Liver (tissue), 9 donors: ENCODE measurements around the gene APOBEC3B. TPM values are rescaled to one million over a fixed set of nuclear protein-coding genes. Genes with fewer than 3 reads are reported as not detected.

ENCODE experiments used
- DNase-seq: peaks from one replicate; pipeline ENCODE4 v3.0.0-alpha.2; 2017; ENCODE audit warnings: low spot score
- H3K27ac ChIP-seq, 2 donors: one replicate each; pipeline ENCODE4 v1.7.0; 2013; ENCODE audit warnings: inconsistent platforms in 2 of 2, low read length in 2 of 2, control low read depth in 1 of 2, low read depth in 1 of 2, mild to moderate bottlenecking in 1 of 2
- H3K27me3 ChIP-seq, 4 donors: one replicate each; pipeline versions ENCODE4 v1.6.1 to v1.7.0; 2013; ENCODE audit warnings: low read length in 3 of 4, inconsistent platforms in 1 of 4, mild to moderate bottlenecking in 1 of 4, moderate library complexity in 1 of 4; ENCODE audit not compliant: control insufficient read depth in 4 of 4, insufficient read depth in 4 of 4
- H3K36me3 ChIP-seq, 4 donors: one replicate each; pipeline versions ENCODE4 v1.6.1 to v1.7.0; 2013; ENCODE audit warnings: low read length in 3 of 4, mild to moderate bottlenecking in 3 of 4, low read depth in 1 of 4, moderate library complexity in 1 of 4; ENCODE audit not compliant: control insufficient read depth in 4 of 4, insufficient read depth in 3 of 4
- H3K4me1 ChIP-seq, 4 donors: one replicate each; pipeline versions ENCODE4 v1.6.1 to v1.7.0; 2013; ENCODE audit warnings: low read length in 3 of 4, mild to moderate bottlenecking in 3 of 4, moderate library complexity in 1 of 4; ENCODE audit not compliant: control insufficient read depth in 4 of 4, insufficient read depth in 4 of 4
- H3K4me3 ChIP-seq, 3 donors: one replicate each; pipeline versions ENCODE4 v1.6.1 to v1.7.0; 2013; ENCODE audit warnings: low read length in 3 of 3, control low read depth in 1 of 3, low read depth in 1 of 3, mild to moderate bottlenecking in 1 of 3
- H3K9ac ChIP-seq, 2 donors: one replicate each; pipeline ENCODE4 v1.7.0; 2013; ENCODE audit warnings: low read length in 2 of 2, mild to moderate bottlenecking in 2 of 2, moderate library complexity in 2 of 2, control low read depth in 1 of 2, low read depth in 1 of 2
- H3K9me3 ChIP-seq, 4 donors: one replicate each; pipeline versions ENCODE4 v1.6.1 to v1.7.0; 2013; ENCODE audit warnings: low read length in 3 of 4; ENCODE audit not compliant: control insufficient read depth in 4 of 4
- EGR1 ChIP-seq, 2 donors: IDR thresholded peaks; 2 replicates each; pipeline ENCODE4 v1.6.1; 2016 to 2018; ENCODE audit warnings: antibody characterized with exemption in 2 of 2, low read depth in 2 of 2
- FOXA1 ChIP-seq: IDR thresholded peaks from 2 replicates; pipeline ENCODE4 v1.6.1; 2016; ENCODE audit warnings: antibody characterized with exemption
- FOXA2 ChIP-seq: IDR thresholded peaks from 2 replicates; pipeline ENCODE4 v1.6.1; 2016; ENCODE audit warnings: antibody characterized with exemption
- GABPA ChIP-seq, 2 donors: IDR thresholded peaks in 1 of 2; conservative IDR thresholded peaks in 1 of 2; 2 replicates each; pipeline ENCODE4 v1.6.1; 2016; ENCODE audit warnings: antibody characterized with exemption in 2 of 2, mild to moderate bottlenecking in 1 of 2, moderate library complexity in 1 of 2
- HNF4A ChIP-seq, 2 donors: conservative IDR thresholded peaks; 2 replicates each; pipeline ENCODE4 v1.6.1; 2016; ENCODE audit warnings: antibody characterized with exemption in 2 of 2, mild to moderate bottlenecking in 2 of 2
- HNF4G ChIP-seq: IDR thresholded peaks from 2 replicates; pipeline ENCODE4 v1.6.1; 2016; ENCODE audit warnings: antibody characterized with exemption
- JUND ChIP-seq, 2 donors: IDR thresholded peaks; 2 replicates each; pipeline ENCODE4 v1.6.1; 2016; ENCODE audit warnings: antibody characterized with exemption in 2 of 2
- NR2F2 ChIP-seq: IDR thresholded peaks from 2 replicates; pipeline ENCODE4 v1.6.1; 2016; ENCODE audit warnings: antibody characterized with exemption
- RAD21 ChIP-seq, 2 donors: IDR thresholded peaks; 2 replicates each; pipeline ENCODE4 v1.6.1; 2016; ENCODE audit warnings: antibody characterized with exemption in 2 of 2, mild to moderate bottlenecking in 2 of 2
- RXRA ChIP-seq, 2 donors: IDR thresholded peaks; 2 replicates each; pipeline ENCODE4 v1.6.1; 2017 to 2018; ENCODE audit warnings: antibody characterized with exemption in 2 of 2, mild to moderate bottlenecking in 1 of 2
- SP1 ChIP-seq: IDR thresholded peaks from 2 replicates; pipeline ENCODE4 v1.6.1; 2018; ENCODE audit warnings: antibody characterized with exemption, mild to moderate bottlenecking
- TAF1 ChIP-seq: conservative IDR thresholded peaks from 2 replicates; pipeline ENCODE4 v1.6.1; 2016; ENCODE audit warnings: antibody characterized with exemption, mild to moderate bottlenecking
- YY1 ChIP-seq: IDR thresholded peaks from 2 replicates; pipeline ENCODE4 v1.6.1; 2016; ENCODE audit warnings: antibody characterized with exemption, mild to moderate bottlenecking
- WGBS: extraction: QIAGEN DNeasy Blood & Tissue Kit; methylation state at CpG from one replicate; pipeline ENCODE4 v1.1.7; 2013; 5-methylcytosine and 5-hydroxymethylcytosine counted together
- polyA plus RNA-seq, 2 donors: library from polyadenylated mRNA; stranded (reverse) in 1 of 2; unstranded in 1 of 2; fragments of 200-250 nt in 1 of 2; fragments of >200 nt in 1 of 2; fragmentation: Nextera tagmentation in 1 of 2; extraction: Ambion mirVana in 1 of 2; gene quantifications; one replicate each; pipeline versions ENCODE4 v1.2.1 to v1.2.3, GENCODE V29; 2013 to 2015
- total RNA-seq, 2 donors: library from RNA; depleted of rRNA; stranded (reverse); fragments of >200 nt; gene quantifications; one replicate each; pipeline ENCODE4 v1.2.3, GENCODE V29; 2014
- TF ChIP-seq, protein P1 (sequence below): IDR thresholded peaks from 2 replicates; pipeline ENCODE4 v1.6.1; 2016; ENCODE audit warnings: antibody characterized with exemption, mild to moderate bottlenecking
- TF ChIP-seq, protein P2 (sequence below): IDR thresholded peaks from 2 replicates; pipeline ENCODE4 v1.6.1; 2016; ENCODE audit warnings: antibody characterized with exemption
- TF ChIP-seq, protein P3 (sequence below): fragments of 150-350 bp; IDR thresholded peaks from 2 replicates; pipeline ENCODE4 v1.5.1; 2017; ENCODE audit warnings: improper control_type of control experiment, low read depth, low read length; ENCODE audit not compliant: missing input control
- TF ChIP-seq, protein P4 (sequence below): IDR thresholded peaks from 2 replicates; pipeline ENCODE4 v1.6.1; 2016; ENCODE audit warnings: antibody characterized with exemption
- TF ChIP-seq, protein P5 (sequence below): IDR thresholded peaks from 2 replicates; pipeline ENCODE4 v1.6.1; 2016; ENCODE audit warnings: antibody characterized with exemption
- donor health status: healthy.
- donor health status: healthy.
- donor health status: healthy.
- donor health status: healthy.
- donor health status: healthy.

The APOBEC3B gene
- total RNA-seq (1 to 10 TPM in 1 of 2 donors, under 1 TPM in 1; 0.08 to 6.0 TPM), polyA plus RNA-seq (1 to 10 TPM in 1 of 2 donors, under 1 TPM in 1; 0.61 to 1.2 TPM)

DNA sequence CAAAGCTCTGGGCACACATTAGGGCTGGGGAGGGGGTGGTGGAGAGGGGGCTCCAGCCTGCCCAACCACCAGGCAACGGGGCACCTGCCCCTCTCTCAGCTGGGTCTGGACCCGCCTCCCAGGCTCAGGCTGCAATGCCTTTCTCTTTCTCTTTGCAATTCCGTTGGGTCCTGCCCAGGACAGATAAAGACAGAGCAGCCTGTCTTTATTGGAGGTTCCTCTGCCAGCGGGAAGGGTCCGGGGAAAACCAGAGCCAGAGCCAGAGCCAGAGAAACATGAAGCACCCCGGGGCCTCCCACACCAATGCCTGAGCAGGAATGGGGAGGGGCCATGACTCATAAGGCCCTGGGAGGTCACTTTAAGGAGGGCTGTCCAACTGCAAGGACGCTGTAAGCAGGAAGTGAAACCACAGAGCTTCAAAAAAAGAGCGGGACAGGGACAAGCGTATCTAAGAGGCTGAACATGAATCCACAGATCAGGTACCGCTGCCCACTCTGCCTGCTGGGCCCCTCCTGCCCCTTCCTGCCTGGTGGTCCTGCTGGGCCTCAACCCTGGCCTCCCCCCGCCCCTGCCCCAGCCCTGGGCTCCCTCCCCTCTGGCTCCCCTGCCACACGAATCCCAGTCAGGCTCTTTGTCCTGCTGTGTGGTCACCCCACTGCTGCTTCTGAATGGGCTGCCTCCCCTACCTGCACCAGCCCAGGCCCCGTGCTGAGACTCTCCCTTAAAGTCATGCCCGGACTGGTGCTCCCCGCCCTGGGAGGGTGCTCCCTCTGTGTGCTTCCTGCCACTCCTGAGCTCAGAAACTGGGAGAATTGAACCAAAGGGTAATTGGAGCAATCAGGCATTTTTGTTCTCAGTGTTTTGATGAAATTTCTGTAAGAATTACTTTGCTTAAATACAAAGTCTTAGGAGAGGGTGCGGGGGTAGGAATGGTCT, at the start of gene APOBEC3B:
Gene APOBEC3B, plus strand, starts transcription at position 356 of the 936 bp plus-strand sequence. Its CDS starts 107 bp downstream, at position 463.
- Histone ChIP-seq H3K27me3 (no peaks in the 10 kb centered on the region), H3K9me3 (no peaks in the 10 kb centered on the region), H3K4me3 (peak within 1 kb of the TSS in 2 of 3 donors; percentile 43 to 46), H3K4me1 (peaks cover 0 to 4% (median 0%) of the 10 kb centered on the region in 4 donors), H3K36me3 (no peaks in the 10 kb centered on the region), H3K27ac (no peak within 1 kb of the TSS), H3K9ac (no peak within 1 kb of the TSS)
- DNase-seq = peak; percentile 76
- TF ChIP-seq, protein P1, sequence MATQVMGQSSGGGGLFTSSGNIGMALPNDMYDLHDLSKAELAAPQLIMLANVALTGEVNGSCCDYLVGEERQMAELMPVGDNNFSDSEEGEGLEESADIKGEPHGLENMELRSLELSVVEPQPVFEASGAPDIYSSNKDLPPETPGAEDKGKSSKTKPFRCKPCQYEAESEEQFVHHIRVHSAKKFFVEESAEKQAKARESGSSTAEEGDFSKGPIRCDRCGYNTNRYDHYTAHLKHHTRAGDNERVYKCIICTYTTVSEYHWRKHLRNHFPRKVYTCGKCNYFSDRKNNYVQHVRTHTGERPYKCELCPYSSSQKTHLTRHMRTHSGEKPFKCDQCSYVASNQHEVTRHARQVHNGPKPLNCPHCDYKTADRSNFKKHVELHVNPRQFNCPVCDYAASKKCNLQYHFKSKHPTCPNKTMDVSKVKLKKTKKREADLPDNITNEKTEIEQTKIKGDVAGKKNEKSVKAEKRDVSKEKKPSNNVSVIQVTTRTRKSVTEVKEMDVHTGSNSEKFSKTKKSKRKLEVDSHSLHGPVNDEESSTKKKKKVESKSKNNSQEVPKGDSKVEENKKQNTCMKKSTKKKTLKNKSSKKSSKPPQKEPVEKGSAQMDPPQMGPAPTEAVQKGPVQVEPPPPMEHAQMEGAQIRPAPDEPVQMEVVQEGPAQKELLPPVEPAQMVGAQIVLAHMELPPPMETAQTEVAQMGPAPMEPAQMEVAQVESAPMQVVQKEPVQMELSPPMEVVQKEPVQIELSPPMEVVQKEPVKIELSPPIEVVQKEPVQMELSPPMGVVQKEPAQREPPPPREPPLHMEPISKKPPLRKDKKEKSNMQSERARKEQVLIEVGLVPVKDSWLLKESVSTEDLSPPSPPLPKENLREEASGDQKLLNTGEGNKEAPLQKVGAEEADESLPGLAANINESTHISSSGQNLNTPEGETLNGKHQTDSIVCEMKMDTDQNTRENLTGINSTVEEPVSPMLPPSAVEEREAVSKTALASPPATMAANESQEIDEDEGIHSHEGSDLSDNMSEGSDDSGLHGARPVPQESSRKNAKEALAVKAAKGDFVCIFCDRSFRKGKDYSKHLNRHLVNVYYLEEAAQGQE = peak; percentile 31
- TF ChIP-seq GABPA (IDR thresholded peaks at IDR 0.05 in 1 of 2, conservative IDR thresholded peaks at IDR 0.05 in 1 of 2) (peak in 1 of 2 donors; percentile 48), RXRA (IDR thresholded peaks at IDR 0.05) (peak in 1 of 2 donors; percentile 38), YY1 (no peak), RAD21 (IDR thresholded peaks at IDR 0.05) (no peak), FOXA1 (no peak), FOXA2 (no peak), HNF4A (conservative IDR thresholded peaks at IDR 0.05) (peak in 1 of 2 donors; percentile 10), NR2F2 (no peak), TAF1 (no peak), EGR1 (IDR thresholded peaks at IDR 0.05; ENCODE audit: low read depth in 2 of 2) (no peak), SP1 (peak; percentile 21), JUND (IDR thresholded peaks at IDR 0.05) (peak; percentile 92 to 98), HNF4G (no peak)
- TF ChIP-seq, protein P2, sequence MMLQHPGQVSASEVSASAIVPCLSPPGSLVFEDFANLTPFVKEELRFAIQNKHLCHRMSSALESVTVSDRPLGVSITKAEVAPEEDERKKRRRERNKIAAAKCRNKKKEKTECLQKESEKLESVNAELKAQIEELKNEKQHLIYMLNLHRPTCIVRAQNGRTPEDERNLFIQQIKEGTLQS = no peak
- TF ChIP-seq, protein P3, sequence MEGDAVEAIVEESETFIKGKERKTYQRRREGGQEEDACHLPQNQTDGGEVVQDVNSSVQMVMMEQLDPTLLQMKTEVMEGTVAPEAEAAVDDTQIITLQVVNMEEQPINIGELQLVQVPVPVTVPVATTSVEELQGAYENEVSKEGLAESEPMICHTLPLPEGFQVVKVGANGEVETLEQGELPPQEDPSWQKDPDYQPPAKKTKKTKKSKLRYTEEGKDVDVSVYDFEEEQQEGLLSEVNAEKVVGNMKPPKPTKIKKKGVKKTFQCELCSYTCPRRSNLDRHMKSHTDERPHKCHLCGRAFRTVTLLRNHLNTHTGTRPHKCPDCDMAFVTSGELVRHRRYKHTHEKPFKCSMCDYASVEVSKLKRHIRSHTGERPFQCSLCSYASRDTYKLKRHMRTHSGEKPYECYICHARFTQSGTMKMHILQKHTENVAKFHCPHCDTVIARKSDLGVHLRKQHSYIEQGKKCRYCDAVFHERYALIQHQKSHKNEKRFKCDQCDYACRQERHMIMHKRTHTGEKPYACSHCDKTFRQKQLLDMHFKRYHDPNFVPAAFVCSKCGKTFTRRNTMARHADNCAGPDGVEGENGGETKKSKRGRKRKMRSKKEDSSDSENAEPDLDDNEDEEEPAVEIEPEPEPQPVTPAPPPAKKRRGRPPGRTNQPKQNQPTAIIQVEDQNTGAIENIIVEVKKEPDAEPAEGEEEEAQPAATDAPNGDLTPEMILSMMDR = no peak
- TF ChIP-seq, protein P4, sequence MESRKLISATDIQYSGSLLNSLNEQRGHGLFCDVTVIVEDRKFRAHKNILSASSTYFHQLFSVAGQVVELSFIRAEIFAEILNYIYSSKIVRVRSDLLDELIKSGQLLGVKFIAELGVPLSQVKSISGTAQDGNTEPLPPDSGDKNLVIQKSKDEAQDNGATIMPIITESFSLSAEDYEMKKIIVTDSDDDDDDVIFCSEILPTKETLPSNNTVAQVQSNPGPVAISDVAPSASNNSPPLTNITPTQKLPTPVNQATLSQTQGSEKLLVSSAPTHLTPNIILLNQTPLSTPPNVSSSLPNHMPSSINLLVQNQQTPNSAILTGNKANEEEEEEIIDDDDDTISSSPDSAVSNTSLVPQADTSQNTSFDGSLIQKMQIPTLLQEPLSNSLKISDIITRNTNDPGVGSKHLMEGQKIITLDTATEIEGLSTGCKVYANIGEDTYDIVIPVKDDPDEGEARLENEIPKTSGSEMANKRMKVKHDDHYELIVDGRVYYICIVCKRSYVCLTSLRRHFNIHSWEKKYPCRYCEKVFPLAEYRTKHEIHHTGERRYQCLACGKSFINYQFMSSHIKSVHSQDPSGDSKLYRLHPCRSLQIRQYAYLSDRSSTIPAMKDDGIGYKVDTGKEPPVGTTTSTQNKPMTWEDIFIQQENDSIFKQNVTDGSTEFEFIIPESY = no peak
- TF ChIP-seq, protein P5, sequence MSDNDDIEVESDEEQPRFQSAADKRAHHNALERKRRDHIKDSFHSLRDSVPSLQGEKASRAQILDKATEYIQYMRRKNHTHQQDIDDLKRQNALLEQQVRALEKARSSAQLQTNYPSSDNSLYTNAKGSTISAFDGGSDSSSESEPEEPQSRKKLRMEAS = no peak
- 19% methylated on average over 16 of the region's 16 CpGs for WGBS
